ENCODE results near the gene FRMPD4.

FRMPD4 gene

GRCh38 chrX:12681047-12681446, 542.8 kb downstream of the FRMPD4 start:
- no peak overlapping the region for H3K4me3 ChIP-seq (replicated peaks in 1 of 2; ENCODE audit: low read depth in 2 of 2, low read length in 2 of 2)
- no peak for DNase-seq (ENCODE audit: low read depth in 2 of 2)
- TF ChIP-seq CTCF (IDR thresholded peaks at IDR 0.05; ENCODE audit: low read depth, low read length), result no peak

- DNase-seq (ENCODE audit: low read depth in 2 of 2), result peak; percentile 31 to 56
- H3K4me3 ChIP-seq (replicated peaks in 1 of 2; ENCODE audit: low read depth in 2 of 2, low read length in 2 of 2), result no peak overlapping the region
- TF ChIP-seq CTCF (IDR thresholded peaks at IDR 0.05; ENCODE audit: low read depth, low read length), result no peak
Measured at GRCh38 chrX:12685541-12685940, 547.3 kb downstream of the FRMPD4 start.

DNA sequence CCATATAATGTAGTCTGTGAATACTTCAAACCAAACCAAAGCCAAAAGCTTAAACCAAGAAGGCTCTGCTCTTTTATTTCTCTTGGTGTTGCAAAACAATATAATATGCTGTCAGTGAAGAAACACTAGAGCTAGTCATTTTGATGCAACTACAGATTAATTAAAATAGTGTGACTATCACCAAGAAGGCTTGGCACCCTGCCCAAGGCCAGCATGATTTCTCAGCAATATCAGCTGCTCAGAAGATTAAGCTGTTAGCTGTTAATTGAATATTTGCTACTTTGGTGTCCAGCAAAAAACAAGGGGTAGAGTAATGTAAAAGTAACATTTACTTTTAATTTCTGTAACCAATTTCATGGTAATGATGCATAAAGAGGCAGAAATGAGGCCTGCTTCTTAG, 548.1 kb downstream of the FRMPD4 start:
- H3K4me3 ChIP-seq (replicated peaks in 1 of 2; ENCODE audit: low read depth in 2 of 2, low read length in 2 of 2), result no peak overlapping the region
- no peak for TF ChIP-seq CTCF (IDR thresholded peaks at IDR 0.05; ENCODE audit: low read depth, low read length)
- no peak for DNase-seq (ENCODE audit: low read depth in 2 of 2)

GRCh38 chrX:12690646-12691045, 552.4 kb downstream of the FRMPD4 start:
- H3K4me3 ChIP-seq (replicated peaks in 1 of 2; ENCODE audit: low read depth in 2 of 2, low read length in 2 of 2), result no peak overlapping the region
- no peak for DNase-seq (ENCODE audit: low read depth in 2 of 2)
- TF ChIP-seq CTCF (IDR thresholded peaks at IDR 0.05; ENCODE audit: low read depth, low read length), result no peak

DNA sequence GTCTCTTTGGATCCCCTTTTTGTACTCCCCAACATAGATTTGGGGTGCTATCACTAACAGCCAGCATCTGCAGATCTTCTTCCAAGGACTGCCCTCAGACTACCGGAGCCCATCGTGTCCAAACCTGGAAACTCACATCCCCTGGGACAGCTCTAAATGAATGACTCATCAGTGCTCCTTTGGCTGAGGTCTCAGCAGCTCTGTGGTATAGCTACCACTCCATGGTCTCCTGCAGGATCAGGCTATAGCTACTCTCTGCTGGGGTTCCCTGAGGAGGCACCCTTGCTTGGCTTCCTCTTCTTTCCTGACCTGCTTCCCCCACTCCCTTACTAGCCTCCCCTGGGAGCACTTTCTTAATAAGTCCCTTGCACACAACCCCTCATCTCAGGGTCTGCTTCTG, 555.5 kb downstream of the FRMPD4 start:
- no peak overlapping the region for H3K4me3 ChIP-seq (replicated peaks in 1 of 2; ENCODE audit: low read depth in 2 of 2, low read length in 2 of 2)
- DNase-seq (ENCODE audit: low read depth in 2 of 2), result peak; percentile 14 to 57
- TF ChIP-seq CTCF (IDR thresholded peaks at IDR 0.05; ENCODE audit: low read depth, low read length), result no peak

DNA sequence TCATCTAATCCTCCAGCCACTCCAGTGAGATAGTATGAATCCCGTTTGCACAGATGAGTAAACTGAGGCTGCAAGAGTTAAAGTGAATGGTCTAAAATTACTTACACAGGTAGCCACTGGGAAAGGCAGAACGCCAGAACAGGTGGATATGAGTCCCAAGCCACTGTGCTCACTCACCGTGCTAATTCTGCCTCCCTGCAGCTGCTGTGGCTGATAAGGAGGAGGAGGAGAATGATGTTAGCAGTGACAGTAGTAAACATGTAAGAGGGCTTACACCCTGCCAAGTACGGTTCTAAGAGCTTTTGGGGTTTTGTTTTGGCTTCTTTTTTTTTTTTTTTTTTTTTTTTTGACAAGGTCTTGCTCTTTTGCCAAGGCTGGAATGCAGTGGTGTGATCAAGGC, 562.5 kb downstream of the FRMPD4 start:
- no peak for DNase-seq (ENCODE audit: low read depth in 2 of 2)
- H3K4me3 ChIP-seq (replicated peaks in 1 of 2; ENCODE audit: low read depth in 2 of 2, low read length in 2 of 2), result no peak overlapping the region
- no peak for TF ChIP-seq CTCF (IDR thresholded peaks at IDR 0.05; ENCODE audit: low read depth, low read length)

- peak; percentile 77 to 84 for DNase-seq (ENCODE audit: low read depth in 2 of 2)
- no peak overlapping the region for H3K4me3 ChIP-seq (replicated peaks in 1 of 2; ENCODE audit: low read depth in 2 of 2, low read length in 2 of 2)
- TF ChIP-seq CTCF (IDR thresholded peaks at IDR 0.05; ENCODE audit: low read depth, low read length), result peak; percentile 52
Measured at GRCh38 chrX:12701628-12702027, 563.4 kb downstream of the FRMPD4 start.

Measured in cardiac fibroblast (primary cell).